Karpas-422 (cell line): ENCODE results near the gene CDS1. TPM values are rescaled to one million over a fixed set of nuclear protein-coding genes. Genes with fewer than 3 reads are reported as not detected.

Experiments used
- DNase-seq: peaks from one replicate; pipeline ENCODE4 v3.0.0-alpha.2; 2015
- H2AFZ ChIP-seq: fragments of 200-600 bp; sonication (generic); 2 replicates; pipeline ENCODE4 v1.6.1; 2014; ENCODE audit warnings: antibody characterized with exemption, low read length, mixed read lengths
- H3K27ac ChIP-seq: fragments of 200-600 bp; sonication (generic); 2 replicates; pipeline ENCODE4 v1.5.1; 2014; ENCODE audit warnings: mild to moderate bottlenecking, low read length, moderate library complexity
- H3K27me3 ChIP-seq: fragments of 200-600 bp; sonication (generic); 2 replicates; pipeline ENCODE4 v1.6.1; 2014; ENCODE audit warnings: low read length, mixed read lengths
- H3K36me3 ChIP-seq: fragments of 200-600 bp; sonication (generic); 2 replicates; pipeline ENCODE4 v1.6.1; 2014; ENCODE audit warnings: low read length, mixed read lengths; ENCODE audit not compliant: insufficient read depth
- H3K4me1 ChIP-seq: fragments of 200-600 bp; sonication (generic); 2 replicates; pipeline ENCODE4 v1.6.1; 2014; ENCODE audit warnings: mild to moderate bottlenecking, low read length, mixed read lengths
- H3K4me2 ChIP-seq: fragments of 200-600 bp; sonication (generic); 2 replicates; pipeline ENCODE4 v1.6.1; 2014; ENCODE audit warnings: low read length, low read depth, mild to moderate bottlenecking; ENCODE audit not compliant: poor library complexity, severe bottlenecking
- H3K4me3 ChIP-seq: fragments of 200-600 bp; sonication (generic); 2 replicates; pipeline ENCODE4 v1.5.1; 2014; ENCODE audit warnings: mild to moderate bottlenecking, antibody characterized with exemption, low read length, mixed read lengths
- H3K79me2 ChIP-seq: fragments of 200-600 bp; sonication (generic); 2 replicates; pipeline ENCODE4 v1.6.1; 2014; ENCODE audit warnings: mild to moderate bottlenecking, low read length, mixed read lengths
- H3K9ac ChIP-seq: fragments of 200-600 bp; sonication (generic); 2 replicates; pipeline ENCODE4 v1.6.0; 2014; ENCODE audit warnings: low read length
- H3K9me2 ChIP-seq: fragments of 200-600 bp; sonication (generic), shearing (Covaris generic); replicated peaks from 2 replicates; pipeline ENCODE4 v1.6.0; 2014; ENCODE audit warnings: mild to moderate bottlenecking, low read length, moderate library complexity; ENCODE audit not compliant: insufficient read depth
- H3K9me3 ChIP-seq: fragments of 300-700, 200-600 bp; sonication (generic); 2 replicates; pipeline ENCODE4 v1.6.1; 2014; ENCODE audit warnings: low read length, mixed read lengths
- H4K20me1 ChIP-seq: fragments of 200-600 bp; sonication (generic); 2 replicates; pipeline ENCODE4 v1.6.1; 2014; ENCODE audit warnings: mild to moderate bottlenecking, antibody characterized with exemption, low read length, low read depth; ENCODE audit not compliant: insufficient read depth
- small RNA-seq: library from RNA; depleted of rRNA; stranded (forward); fragments of <200 nt; gene quantifications from one replicate; pipeline ENCODE3, GENCODE V24; 2014
- total RNA-seq: library from RNA; depleted of rRNA; stranded (reverse); fragments of >200 nt; shearing (Covaris generic); gene quantifications from 2 replicates; pipeline ENCODE4 v1.2.3, GENCODE V29; 2014; ENCODE audit warnings: low replicate concordance; rRNA removed

The CDS1 gene
- total RNA-seq, 1 experiment from 2014 or later: not detected

DNA sequence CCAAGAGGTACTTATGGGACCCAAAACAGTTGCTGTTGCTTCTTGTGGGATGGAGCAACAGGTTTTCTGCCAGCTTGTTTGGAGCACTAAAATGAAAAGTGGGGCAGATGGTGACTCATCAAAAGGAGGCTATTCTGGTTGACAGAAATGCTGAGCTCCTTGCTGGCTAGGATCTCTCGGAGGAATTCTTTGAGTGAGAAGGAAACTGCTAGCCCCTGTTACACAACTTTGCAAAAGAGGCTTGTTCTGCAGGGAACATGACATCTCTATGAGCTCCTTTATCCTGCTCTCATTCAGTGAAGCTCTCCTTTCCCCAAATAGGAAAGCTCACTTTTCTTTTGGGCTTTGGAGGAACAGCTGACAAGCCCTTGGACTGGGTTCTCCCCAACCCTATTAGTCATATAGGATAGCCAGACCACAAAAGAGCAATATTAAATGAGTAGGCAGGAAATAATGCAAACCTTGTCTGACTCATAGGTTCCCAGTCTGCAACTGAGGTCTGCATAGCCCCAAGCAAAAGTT, 108.3 kb downstream of the CDS1 start:
- Histone ChIP-seq H3K27ac (no peak overlapping the region), H3K4me3 (no peak overlapping the region), H4K20me1 (no peaks in the 10 kb centered on the region), H3K9ac (no peak overlapping the region), H3K79me2 (no peaks in the 10 kb centered on the region), H3K27me3 (no peaks in the 10 kb centered on the region), H3K9me3 (no peaks in the 10 kb centered on the region), H3K4me1 (no peaks in the 10 kb centered on the region), H3K36me3 (no peaks in the 10 kb centered on the region), H3K4me2 (no peak overlapping the region), H3K9me2 (no peaks in the 10 kb centered on the region), H2AFZ (no peak overlapping the region)
- no peak for DNase-seq

DNA sequence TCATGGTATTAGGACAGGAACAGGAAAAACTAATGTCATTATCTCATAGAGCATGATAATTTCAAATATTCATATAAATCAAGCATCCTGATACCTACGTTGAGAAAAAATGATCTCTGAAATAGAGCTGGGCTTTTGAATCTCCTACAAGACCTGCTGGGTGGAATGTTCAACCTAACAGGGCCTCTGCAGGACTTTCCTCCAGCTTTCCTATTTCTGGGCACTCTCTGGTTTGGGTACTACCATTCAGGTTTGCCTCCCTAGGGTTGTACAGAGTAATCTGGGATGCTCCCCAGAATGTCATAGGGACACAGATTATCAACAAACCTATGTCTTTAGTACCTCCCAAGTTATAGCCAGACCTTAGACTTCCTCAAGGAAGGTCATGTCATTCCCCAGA, 108.9 kb downstream of the CDS1 start:
- no peak for DNase-seq
- Histone ChIP-seq H3K9me2 (no peaks in the 10 kb centered on the region), H3K9me3 (no peaks in the 10 kb centered on the region), H3K4me2 (no peak overlapping the region), H2AFZ (no peak overlapping the region), H4K20me1 (no peaks in the 10 kb centered on the region), H3K9ac (no peak overlapping the region), H3K4me3 (no peak overlapping the region), H3K27ac (no peak overlapping the region), H3K27me3 (no peaks in the 10 kb centered on the region), H3K79me2 (no peaks in the 10 kb centered on the region), H3K36me3 (no peaks in the 10 kb centered on the region), H3K4me1 (no peaks in the 10 kb centered on the region)

DNA sequence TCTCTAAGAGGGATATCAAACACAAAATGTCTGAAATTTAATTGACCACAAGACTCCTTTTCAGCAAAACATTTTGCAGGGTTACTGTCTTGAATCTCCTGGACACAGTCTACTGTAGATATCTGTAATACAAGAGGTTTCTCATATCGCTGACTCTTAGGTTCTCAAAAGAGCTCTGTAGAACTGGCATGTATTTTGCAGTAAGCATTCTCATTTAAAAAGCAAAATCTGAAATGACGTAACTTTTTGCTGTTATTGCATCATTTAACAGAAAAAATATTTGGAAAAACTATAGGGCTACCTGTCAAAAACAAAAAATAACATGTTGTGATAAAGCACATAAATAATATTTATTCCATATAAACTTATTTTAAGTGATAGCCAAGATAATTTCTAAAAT, 114.2 kb downstream of the CDS1 start:
- H3K36me3 ChIP-seq: no peaks in the 10 kb centered on the region
- H3K4me3 ChIP-seq: no peak overlapping the region
- no peaks in the 10 kb centered on the region for H4K20me1 ChIP-seq
- no peaks in the 10 kb centered on the region for H3K9me2 ChIP-seq
- H3K9ac ChIP-seq: no peak overlapping the region
- no peak overlapping the region for H3K4me2 ChIP-seq
- H3K9me3 ChIP-seq: no peaks in the 10 kb centered on the region
- DNase-seq: no peak
- H2AFZ ChIP-seq: no peak overlapping the region
- H3K27me3 ChIP-seq: no peaks in the 10 kb centered on the region
- H3K27ac ChIP-seq: no peak overlapping the region
- no peaks in the 10 kb centered on the region for H3K79me2 ChIP-seq
- H3K4me1 ChIP-seq: no peaks in the 10 kb centered on the region

DNA sequence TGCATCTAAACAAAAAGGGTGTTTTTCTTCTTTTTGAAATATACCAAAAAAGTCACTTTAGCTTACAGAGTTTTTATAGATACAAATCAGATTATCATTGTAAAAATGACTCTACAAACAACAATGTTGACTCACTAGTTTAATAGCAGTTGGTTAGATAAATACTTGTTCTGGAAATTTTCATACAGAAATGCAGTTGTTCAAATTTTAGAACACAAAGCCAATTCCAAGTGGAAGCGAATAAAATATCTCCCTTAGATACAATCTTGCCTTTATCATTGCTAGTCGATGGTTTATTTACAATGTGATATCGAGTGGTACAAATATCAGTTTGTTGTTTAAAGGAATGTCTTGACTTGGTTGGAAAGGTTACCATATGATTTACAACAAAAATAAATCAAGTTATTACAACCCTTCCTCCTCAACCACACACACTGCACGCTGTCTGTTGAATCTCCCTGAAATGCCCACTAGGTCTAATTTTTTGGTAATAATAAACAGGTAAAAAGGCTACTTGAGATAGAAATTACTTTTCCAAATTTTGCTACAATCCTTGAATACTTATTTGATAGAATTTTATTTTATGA, 114.8 kb downstream of the CDS1 start:
- Histone ChIP-seq H3K9me2 (no peaks in the 10 kb centered on the region), H3K4me2 (no peak overlapping the region), H2AFZ (no peak overlapping the region), H4K20me1 (no peaks in the 10 kb centered on the region), H3K4me1 (no peaks in the 10 kb centered on the region), H3K4me3 (no peak overlapping the region), H3K27ac (no peak overlapping the region), H3K9me3 (no peaks in the 10 kb centered on the region), H3K9ac (no peak overlapping the region), H3K79me2 (no peaks in the 10 kb centered on the region), H3K27me3 (no peaks in the 10 kb centered on the region), H3K36me3 (no peaks in the 10 kb centered on the region)
- no peak for DNase-seq

DNA sequence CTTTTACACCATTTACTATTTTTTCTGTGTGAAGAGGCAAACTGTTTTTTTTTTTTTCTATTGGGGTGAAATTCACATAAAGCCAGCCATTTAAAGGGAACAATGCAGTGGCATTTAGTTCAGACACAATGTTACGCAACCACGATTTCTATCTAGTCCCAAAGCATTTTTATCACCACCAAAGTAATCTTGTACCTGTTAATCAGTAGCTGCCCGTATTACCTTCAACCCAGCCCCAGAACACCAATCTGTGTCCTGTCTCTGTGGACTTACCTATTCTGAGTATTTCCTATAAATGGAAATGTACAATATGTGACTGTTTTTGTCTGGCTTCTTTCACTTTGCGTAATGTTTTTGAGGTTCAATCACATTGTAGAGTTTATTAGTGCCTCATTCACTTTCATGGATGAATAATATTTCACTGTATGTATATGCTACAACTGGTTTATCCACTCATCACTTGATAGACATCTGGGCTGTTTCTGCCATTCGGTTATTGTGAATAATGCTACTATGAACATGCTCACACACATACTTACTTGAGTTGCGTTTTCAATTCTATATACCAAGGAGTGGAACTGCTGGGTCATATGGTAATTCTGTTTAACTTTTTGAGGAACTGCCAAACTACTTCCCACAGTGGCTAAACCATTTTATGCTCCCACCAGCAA, 116.2 kb downstream of the CDS1 start:
- Histone ChIP-seq H3K9me2 (no peaks in the 10 kb centered on the region), H3K4me2 (no peak overlapping the region), H3K4me1 (no peaks in the 10 kb centered on the region), H3K79me2 (no peaks in the 10 kb centered on the region), H3K27ac (no peak overlapping the region), H3K36me3 (no peaks in the 10 kb centered on the region), H4K20me1 (no peaks in the 10 kb centered on the region), H3K27me3 (no peaks in the 10 kb centered on the region), H2AFZ (no peak overlapping the region), H3K9me3 (no peaks in the 10 kb centered on the region), H3K4me3 (no peak overlapping the region), H3K9ac (no peak overlapping the region)
- DNase-seq: no peak

Small RNA genes within 50 kb of the gene (small RNA-seq; reads per million reads assigned to genes)
- not detected for gene RN7SL552P
- gene RPL3P13: not detected

Other genes with a start within 250 kb of the CDS1 start
- gene NKX6-1, start 83.8 kb upstream of the CDS1 start, total RNA-seq: not detected in 2 replicates